ENCODE results near the gene EPHB1.

- no peak for TF ChIP-seq CTCF (IDR thresholded peaks at IDR 0.05; ENCODE audit: low read depth, low read length, missing input control)
- TF ChIP-seq ATF3 (IDR thresholded peaks at IDR 0.05) = no peak
- no peak for TF ChIP-seq MAX (IDR thresholded peaks at IDR 0.05)
- no peak for TF ChIP-seq RAD21 (IDR thresholded peaks at IDR 0.05)
- TF ChIP-seq REST (IDR thresholded peaks at IDR 0.05) = no peak
- no peak for TF ChIP-seq JUND (IDR thresholded peaks at IDR 0.05)
- no peak for TF ChIP-seq HNF4G (IDR thresholded peaks at IDR 0.05)
- no peak for TF ChIP-seq GABPA (IDR thresholded peaks at IDR 0.05 in 1 of 2, conservative IDR thresholded peaks at IDR 0.05 in 1 of 2)
- TF ChIP-seq ZBTB33 (IDR thresholded peaks at IDR 0.05) = no peak
- no peak for TF ChIP-seq FOXA2 (IDR thresholded peaks at IDR 0.05)
- TF ChIP-seq SP1 (IDR thresholded peaks at IDR 0.05) = no peak
- TF ChIP-seq EGR1 (IDR thresholded peaks at IDR 0.05; ENCODE audit: low read depth in 2 of 2) = no peak
- no peak for TF ChIP-seq YY1 (IDR thresholded peaks at IDR 0.05)
Observed at GRCh38 chr3:134885877-134886621, 91.0 kb downstream of the EPHB1 start.
